IMR-90 (cell line): ENCODE measurements around the gene WFDC10A.

ENCODE experiments used
- BHLHE40 ChIP-seq: fragments of 150-350 bp; IDR thresholded peaks from 2 replicates; pipeline ENCODE4 v1.6.1; 2016; ENCODE audit warnings: mild to moderate bottlenecking, low read depth, low read length
- CEBPB ChIP-seq: IDR thresholded peaks from 2 replicates; pipeline ENCODE4 v1.6.1; 2012; ENCODE audit warnings: low read depth, low read length, improper control_type of control experiment
- NFE2L2 ChIP-seq: fragments of 150-350 bp; IDR thresholded peaks from 2 replicates; pipeline ENCODE4 v1.6.1; 2016; ENCODE audit warnings: low read depth, mild to moderate bottlenecking, low read length
- POLR2A ChIP-seq: IDR thresholded peaks from 2 replicates; pipeline ENCODE4 v1.6.1; 2012; ENCODE audit warnings: mild to moderate bottlenecking, low read depth, low read length
- RAD21 ChIP-seq: IDR thresholded peaks from 2 replicates; pipeline ENCODE4 v1.6.1; 2012; ENCODE audit warnings: low read length, improper control_type of control experiment
- RCOR1 ChIP-seq: IDR thresholded peaks from 2 replicates; pipeline ENCODE4 v1.6.1; 2012; ENCODE audit warnings: mild to moderate bottlenecking, low read length, improper control_type of control experiment; ENCODE audit not compliant: insufficient replicate concordance
- SMC3 ChIP-seq: fragments of 150-350 bp; IDR thresholded peaks from 2 replicates; pipeline ENCODE4 v1.6.1; 2016; ENCODE audit warnings: low read depth, mild to moderate bottlenecking, antibody characterized with exemption, low read length, moderate library complexity
- TF ChIP-seq, protein P1 (sequence below): conservative IDR thresholded peaks from 2 replicates; pipeline ENCODE4 v1.5.1; 2012; ENCODE audit warnings: mild to moderate bottlenecking, low read depth, low read length, improper control_type of control experiment
- TF ChIP-seq, protein P2 (sequence below): fragments of 150-350 bp; IDR thresholded peaks from 2 replicates; pipeline ENCODE4 v1.6.1; 2017; ENCODE audit warnings: mild to moderate bottlenecking, antibody characterized with exemption, low read length, low read depth
- TF ChIP-seq, protein P3 (sequence below): fragments of 150-350 bp; IDR thresholded peaks from 2 replicates; pipeline ENCODE4 v1.6.1; 2016; ENCODE audit warnings: low read depth, mild to moderate bottlenecking, low read length, moderate library complexity, borderline replicate concordance

DNA sequence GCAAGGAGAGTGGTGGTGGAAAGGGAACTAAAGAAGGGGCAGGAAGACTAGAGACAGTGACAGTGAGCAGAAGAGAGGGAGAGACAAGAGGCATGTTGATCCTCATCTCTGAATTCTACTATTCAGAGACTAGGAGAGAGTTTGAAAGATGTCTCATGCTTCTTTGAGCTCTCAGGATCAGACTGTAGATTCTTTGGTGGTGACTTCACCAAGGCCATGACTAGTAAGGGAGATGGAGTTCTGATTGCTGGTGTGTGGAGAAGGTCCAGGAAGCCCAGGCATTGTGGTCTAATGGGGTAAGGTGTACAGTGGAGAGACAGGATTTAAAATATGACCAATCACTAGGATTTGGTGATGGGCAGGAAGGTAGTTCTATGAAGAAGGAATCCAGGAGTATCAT lies 832 bp downstream of the WFDC10A start:
- TF ChIP-seq, protein P1, sequence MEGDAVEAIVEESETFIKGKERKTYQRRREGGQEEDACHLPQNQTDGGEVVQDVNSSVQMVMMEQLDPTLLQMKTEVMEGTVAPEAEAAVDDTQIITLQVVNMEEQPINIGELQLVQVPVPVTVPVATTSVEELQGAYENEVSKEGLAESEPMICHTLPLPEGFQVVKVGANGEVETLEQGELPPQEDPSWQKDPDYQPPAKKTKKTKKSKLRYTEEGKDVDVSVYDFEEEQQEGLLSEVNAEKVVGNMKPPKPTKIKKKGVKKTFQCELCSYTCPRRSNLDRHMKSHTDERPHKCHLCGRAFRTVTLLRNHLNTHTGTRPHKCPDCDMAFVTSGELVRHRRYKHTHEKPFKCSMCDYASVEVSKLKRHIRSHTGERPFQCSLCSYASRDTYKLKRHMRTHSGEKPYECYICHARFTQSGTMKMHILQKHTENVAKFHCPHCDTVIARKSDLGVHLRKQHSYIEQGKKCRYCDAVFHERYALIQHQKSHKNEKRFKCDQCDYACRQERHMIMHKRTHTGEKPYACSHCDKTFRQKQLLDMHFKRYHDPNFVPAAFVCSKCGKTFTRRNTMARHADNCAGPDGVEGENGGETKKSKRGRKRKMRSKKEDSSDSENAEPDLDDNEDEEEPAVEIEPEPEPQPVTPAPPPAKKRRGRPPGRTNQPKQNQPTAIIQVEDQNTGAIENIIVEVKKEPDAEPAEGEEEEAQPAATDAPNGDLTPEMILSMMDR = no peak
- TF ChIP-seq POLR2A (no peak), SMC3 (no peak), RCOR1 (no peak), NFE2L2 (no peak), RAD21 (no peak), CEBPB (no peak), BHLHE40 (no peak)
- TF ChIP-seq, protein P2, sequence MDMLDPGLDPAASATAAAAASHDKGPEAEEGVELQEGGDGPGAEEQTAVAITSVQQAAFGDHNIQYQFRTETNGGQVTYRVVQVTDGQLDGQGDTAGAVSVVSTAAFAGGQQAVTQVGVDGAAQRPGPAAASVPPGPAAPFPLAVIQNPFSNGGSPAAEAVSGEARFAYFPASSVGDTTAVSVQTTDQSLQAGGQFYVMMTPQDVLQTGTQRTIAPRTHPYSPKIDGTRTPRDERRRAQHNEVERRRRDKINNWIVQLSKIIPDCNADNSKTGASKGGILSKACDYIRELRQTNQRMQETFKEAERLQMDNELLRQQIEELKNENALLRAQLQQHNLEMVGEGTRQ = no peak
- TF ChIP-seq, protein P3, sequence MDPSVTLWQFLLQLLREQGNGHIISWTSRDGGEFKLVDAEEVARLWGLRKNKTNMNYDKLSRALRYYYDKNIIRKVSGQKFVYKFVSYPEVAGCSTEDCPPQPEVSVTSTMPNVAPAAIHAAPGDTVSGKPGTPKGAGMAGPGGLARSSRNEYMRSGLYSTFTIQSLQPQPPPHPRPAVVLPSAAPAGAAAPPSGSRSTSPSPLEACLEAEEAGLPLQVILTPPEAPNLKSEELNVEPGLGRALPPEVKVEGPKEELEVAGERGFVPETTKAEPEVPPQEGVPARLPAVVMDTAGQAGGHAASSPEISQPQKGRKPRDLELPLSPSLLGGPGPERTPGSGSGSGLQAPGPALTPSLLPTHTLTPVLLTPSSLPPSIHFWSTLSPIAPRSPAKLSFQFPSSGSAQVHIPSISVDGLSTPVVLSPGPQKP = no peak
